Measurements from ENCODE around the gene ATP2B1.

ATP2B1 gene

GRCh38 chr12:89706986-89707702 is 1.5 kb downstream of the ATP2B1 start:
- Histone ChIP-seq H3K4me3 (peak overlapping the region; percentile 93), H3K27ac (peak overlapping the region in 1 of 2 donors; percentile 95)
- TF ChIP-seq, protein P1, sequence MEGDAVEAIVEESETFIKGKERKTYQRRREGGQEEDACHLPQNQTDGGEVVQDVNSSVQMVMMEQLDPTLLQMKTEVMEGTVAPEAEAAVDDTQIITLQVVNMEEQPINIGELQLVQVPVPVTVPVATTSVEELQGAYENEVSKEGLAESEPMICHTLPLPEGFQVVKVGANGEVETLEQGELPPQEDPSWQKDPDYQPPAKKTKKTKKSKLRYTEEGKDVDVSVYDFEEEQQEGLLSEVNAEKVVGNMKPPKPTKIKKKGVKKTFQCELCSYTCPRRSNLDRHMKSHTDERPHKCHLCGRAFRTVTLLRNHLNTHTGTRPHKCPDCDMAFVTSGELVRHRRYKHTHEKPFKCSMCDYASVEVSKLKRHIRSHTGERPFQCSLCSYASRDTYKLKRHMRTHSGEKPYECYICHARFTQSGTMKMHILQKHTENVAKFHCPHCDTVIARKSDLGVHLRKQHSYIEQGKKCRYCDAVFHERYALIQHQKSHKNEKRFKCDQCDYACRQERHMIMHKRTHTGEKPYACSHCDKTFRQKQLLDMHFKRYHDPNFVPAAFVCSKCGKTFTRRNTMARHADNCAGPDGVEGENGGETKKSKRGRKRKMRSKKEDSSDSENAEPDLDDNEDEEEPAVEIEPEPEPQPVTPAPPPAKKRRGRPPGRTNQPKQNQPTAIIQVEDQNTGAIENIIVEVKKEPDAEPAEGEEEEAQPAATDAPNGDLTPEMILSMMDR (IDR thresholded peaks at IDR 0.05), result no peak
- DNase-seq (ENCODE audit: low spot score), result no peak

GRCh38 chr12:89706551-89706950 is 2.1 kb downstream of the ATP2B1 start:
- no peak for DNase-seq (ENCODE audit: low spot score)
- TF ChIP-seq, protein P1 (IDR thresholded peaks at IDR 0.05), result no peak
- no peak overlapping the region for H3K27ac ChIP-seq
- H3K4me3 ChIP-seq, result no peak overlapping the region

DNA sequence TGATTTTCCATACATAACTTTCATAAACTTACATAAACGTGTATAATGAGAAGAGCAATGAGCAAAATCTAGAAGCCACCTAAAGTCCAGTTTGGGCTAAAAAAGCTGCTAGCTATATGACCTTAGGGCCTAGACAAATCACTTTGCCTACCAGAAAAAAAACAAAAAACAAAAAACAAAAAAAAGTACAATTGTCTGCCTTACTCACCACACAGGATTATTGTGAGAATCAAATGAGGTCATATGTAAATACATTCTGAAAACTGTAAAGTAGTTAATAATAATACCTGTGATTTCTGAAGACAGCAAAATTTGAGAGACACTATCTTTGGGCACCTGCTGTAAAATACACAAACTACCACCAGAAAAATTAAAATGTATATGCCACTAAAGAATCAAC is 4.2 kb downstream of the ATP2B1 start:
- no peak overlapping the region for H3K27ac ChIP-seq
- H3K4me3 ChIP-seq, result no peak overlapping the region
- TF ChIP-seq, protein P1 (IDR thresholded peaks at IDR 0.05), result no peak
- DNase-seq (ENCODE audit: low spot score), result no peak

- TF ChIP-seq, protein P1 (IDR thresholded peaks at IDR 0.05), result no peak
Observed at GRCh38 chr12:89703768-89704167, 4.9 kb downstream of the ATP2B1 start.

GRCh38 chr12:89702503-89702902 is 6.1 kb downstream of the ATP2B1 start:
- Histone ChIP-seq H3K27ac (no peak overlapping the region), H3K4me3 (no peak overlapping the region)
- TF ChIP-seq, protein P1 (IDR thresholded peaks at IDR 0.05), result no peak
- no peak for DNase-seq (ENCODE audit: low spot score)

More at GRCh38 chr12:89703768-89704167, 4.9 kb downstream of the ATP2B1 start:
- no peak overlapping the region for H3K27ac ChIP-seq
- DNase-seq (ENCODE audit: low spot score), result no peak
- no peak overlapping the region for H3K4me3 ChIP-seq

- Histone ChIP-seq H3K4me3 (no peak overlapping the region), H3K27ac (no peak overlapping the region)
- DNase-seq (ENCODE audit: low spot score), result no peak
- TF ChIP-seq, protein P1 (IDR thresholded peaks at IDR 0.05), result no peak
Observed at GRCh38 chr12:89701606-89702206, 6.9 kb downstream of the ATP2B1 start.

Data from coronary artery (tissue), 2 donors.